Tibial nerve (tissue), 4 donors: ENCODE results near the gene CCDC184. TPM values are rescaled to one million over a fixed set of nuclear protein-coding genes. Genes with fewer than 3 reads are reported as not detected.
A peak's percentile ranks its signal among the peaks of the same experiment; 100 is the strongest.

Source experiments
- DNase-seq, 2 donors: peaks; one replicate each; pipeline ENCODE4 v3.0.0-alpha.2; 2019; ENCODE audit warnings: low spot score in 2 of 2
- H3K27ac ChIP-seq, 4 donors: fragments of 200-600 bp; sonication (generic) in 3 of 4; one replicate each; pipeline ENCODE4 v1.5.1; 2017 to 2019; ENCODE audit warnings: mild to moderate bottlenecking in 1 of 4
- H3K27me3 ChIP-seq, 2 donors: fragments of 200-600 bp; sonication (generic) in 1 of 2; one replicate each; pipeline versions ENCODE4 v1.5.1 to v1.6.0; 2017 to 2019
- H3K36me3 ChIP-seq, 3 donors: fragments of 200-600 bp; sonication (generic); one replicate each; pipeline ENCODE4 v1.5.1; 2018 to 2019
- H3K4me1 ChIP-seq, 4 donors: fragments of 200-600 bp; sonication (generic) in 3 of 4; one replicate each; pipeline ENCODE4 v1.5.1; 2017 to 2019
- H3K4me3 ChIP-seq, 4 donors: fragments of 200-600 bp; sonication (generic) in 3 of 4; one replicate each; pipeline ENCODE4 v1.5.1; 2017 to 2019; ENCODE audit warnings: mild to moderate bottlenecking in 1 of 4, moderate library complexity in 1 of 4
- H3K9me3 ChIP-seq, 4 donors: fragments of 200-600 bp; sonication (generic) in 3 of 4; one replicate each; pipeline ENCODE4 v1.5.1; 2017 to 2019
- EP300 ChIP-seq, 2 donors: sonication (generic); formaldehyde crosslinking; IDR thresholded peaks; one replicate each; pipeline ENCODE4 v1.6.1; 2017; ENCODE audit warnings: antibody characterized with exemption in 2 of 2, mild to moderate bottlenecking in 1 of 2
- POLR2A ChIP-seq, 2 donors: fragments of 450-650 bp; IDR thresholded peaks; one replicate each; pipeline ENCODE4 v1.6.1; 2017; ENCODE audit warnings: antibody characterized with exemption in 2 of 2, mild to moderate bottlenecking in 2 of 2, moderate library complexity in 2 of 2
- WGBS, 2 donors: methylation state at CpG; one replicate each; pipeline ENCODE4 v1.1.5; 2018; 5-methylcytosine and 5-hydroxymethylcytosine counted together
- total RNA-seq, 4 donors: library from RNA; depleted of rRNA; stranded (reverse); fragments of >200 nt; gene quantifications; one replicate each; pipeline ENCODE4 v1.1.0, GENCODE V29; 2016
- TF ChIP-seq, protein P1 (sequence below), 5 experiments: fragments of 200-600 bp in 3 of 5; fragments of 450-650 bp in 2 of 5; sonication (generic) in 3 of 5; IDR thresholded peaks; one replicate each; pipeline ENCODE4 v1.5.1; 2016 to 2019; ENCODE audit warnings: antibody characterized with exemption in 5 of 5, mild to moderate bottlenecking in 3 of 5, moderate library complexity in 2 of 5

The CCDC184 gene
- total RNA-seq, 4 donors from 2014 or later = 2.1 to 4.3 (median 2.9) TPM

DNA sequence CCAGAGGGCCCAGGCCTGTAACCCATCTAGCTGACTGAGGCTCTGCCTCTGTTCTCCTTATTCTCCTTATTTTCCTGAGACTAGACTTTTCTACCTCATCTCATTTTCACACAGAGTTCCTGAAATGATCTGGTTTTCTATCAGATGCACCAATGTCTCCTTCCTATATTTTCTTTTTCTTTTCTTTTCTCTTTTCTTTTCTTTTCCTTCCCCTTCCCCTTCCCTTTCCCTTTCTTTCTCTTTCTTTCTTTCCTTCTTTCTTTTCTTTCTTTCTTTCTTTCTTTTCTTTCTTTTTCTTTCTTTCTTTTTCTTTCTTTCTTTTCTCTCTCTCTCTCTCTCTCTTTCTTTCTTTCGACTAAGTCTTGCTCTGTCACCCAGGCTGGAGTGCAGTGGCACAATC, 3.0 kb upstream of the CCDC184 start:
- WGBS, 2 donors = 86 to 100% methylated on average over 1 of the region's 1 CpG
- TF ChIP-seq, protein P1, sequence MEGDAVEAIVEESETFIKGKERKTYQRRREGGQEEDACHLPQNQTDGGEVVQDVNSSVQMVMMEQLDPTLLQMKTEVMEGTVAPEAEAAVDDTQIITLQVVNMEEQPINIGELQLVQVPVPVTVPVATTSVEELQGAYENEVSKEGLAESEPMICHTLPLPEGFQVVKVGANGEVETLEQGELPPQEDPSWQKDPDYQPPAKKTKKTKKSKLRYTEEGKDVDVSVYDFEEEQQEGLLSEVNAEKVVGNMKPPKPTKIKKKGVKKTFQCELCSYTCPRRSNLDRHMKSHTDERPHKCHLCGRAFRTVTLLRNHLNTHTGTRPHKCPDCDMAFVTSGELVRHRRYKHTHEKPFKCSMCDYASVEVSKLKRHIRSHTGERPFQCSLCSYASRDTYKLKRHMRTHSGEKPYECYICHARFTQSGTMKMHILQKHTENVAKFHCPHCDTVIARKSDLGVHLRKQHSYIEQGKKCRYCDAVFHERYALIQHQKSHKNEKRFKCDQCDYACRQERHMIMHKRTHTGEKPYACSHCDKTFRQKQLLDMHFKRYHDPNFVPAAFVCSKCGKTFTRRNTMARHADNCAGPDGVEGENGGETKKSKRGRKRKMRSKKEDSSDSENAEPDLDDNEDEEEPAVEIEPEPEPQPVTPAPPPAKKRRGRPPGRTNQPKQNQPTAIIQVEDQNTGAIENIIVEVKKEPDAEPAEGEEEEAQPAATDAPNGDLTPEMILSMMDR (IDR thresholded peaks at IDR 0.05) = no peak

DNA sequence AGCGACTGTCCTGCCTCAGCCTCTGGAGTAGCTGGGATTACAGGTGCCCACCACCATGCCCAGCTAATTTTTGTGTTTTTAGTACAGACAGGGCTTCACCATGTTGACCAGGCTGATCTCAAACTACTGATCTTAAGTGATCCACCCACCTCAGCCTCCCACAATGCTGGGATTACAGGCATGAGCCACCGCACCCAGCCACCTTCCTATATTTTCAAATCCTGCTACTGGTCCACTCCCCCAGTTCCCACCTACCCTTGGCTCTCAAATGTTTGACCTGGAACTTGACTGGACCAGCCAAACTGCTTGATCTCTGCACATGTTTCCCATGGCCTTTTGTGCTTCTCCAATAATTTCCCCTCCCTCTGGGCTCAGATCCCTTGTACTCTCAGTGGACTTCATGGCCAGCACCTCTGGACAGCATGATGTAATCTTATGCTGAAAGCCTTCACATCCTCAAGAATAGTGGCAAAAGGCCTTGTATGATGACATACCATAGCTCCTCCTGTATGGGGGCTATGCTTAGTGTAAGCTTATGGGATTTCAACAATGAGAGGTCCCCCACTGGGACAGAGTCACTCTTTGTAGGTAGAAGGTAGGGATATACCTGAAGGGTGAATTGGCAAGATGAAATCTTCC, 2.5 kb upstream of the CCDC184 start:
- Histone ChIP-seq H3K4me1 (peaks cover 0 to 33% (median 4%) of the 10 kb centered on the region in 4 donors), H3K27ac (no peak overlapping the region), H3K9me3 (no peaks in the 10 kb centered on the region), H3K36me3 (no peaks in the 10 kb centered on the region), H3K4me3 (no peak overlapping the region), H3K27me3 (peaks cover 0 to 36% of the 10 kb centered on the region in 2 donors)
- TF ChIP-seq EP300 (IDR thresholded peaks at IDR 0.05) (no peak), POLR2A (IDR thresholded peaks at IDR 0.05) (no peak)
- TF ChIP-seq, protein P1 (IDR thresholded peaks at IDR 0.05) = no peak
- WGBS, 2 donors = 92 to 96% methylated on average over 2 of the region's 2 CpGs
- no peak for DNase-seq

More for the DNA sequence above, 3.0 kb upstream of the CCDC184 start:
- Histone ChIP-seq H3K27ac (no peak overlapping the region), H3K36me3 (no peaks in the 10 kb centered on the region), H3K27me3 (peaks cover 0 to 36% of the 10 kb centered on the region in 2 donors), H3K9me3 (no peaks in the 10 kb centered on the region), H3K4me3 (no peak overlapping the region), H3K4me1 (peaks cover 0 to 33% (median 4%) of the 10 kb centered on the region in 4 donors)
- DNase-seq = no peak

DNA sequence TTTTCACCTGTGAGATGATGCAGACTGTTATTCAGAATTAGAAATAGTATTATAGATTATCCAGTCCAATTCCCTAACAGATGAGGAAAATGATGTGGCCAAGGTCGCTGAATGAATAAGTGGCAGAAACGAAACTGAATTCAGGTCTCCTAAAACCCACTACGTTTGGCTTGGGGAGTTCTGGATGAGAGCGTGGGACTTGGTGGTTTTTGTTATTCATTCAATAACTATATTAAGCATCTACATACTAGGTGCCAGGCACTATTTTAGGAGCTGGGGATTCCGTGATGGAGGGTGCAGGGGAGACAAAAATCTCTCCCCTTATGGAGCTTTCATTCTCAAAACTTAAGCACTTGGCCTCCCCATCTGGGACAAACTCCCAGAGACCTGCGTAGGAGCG, 813 bp upstream of the CCDC184 start:
- DNase-seq = no peak
- TF ChIP-seq POLR2A (IDR thresholded peaks at IDR 0.05) = no peak
- TF ChIP-seq EP300 (IDR thresholded peaks at IDR 0.05) = no peak
- TF ChIP-seq, protein P1 (IDR thresholded peaks at IDR 0.05) = no peak
- H3K27ac ChIP-seq = peak overlapping the region; percentile 55 to 85 (median 66)
- H3K9me3 ChIP-seq = no peaks in the 10 kb centered on the region
- H3K4me1 ChIP-seq = peaks cover 0 to 36% (median 4%) of the 10 kb centered on the region in 4 donors
- H3K27me3 ChIP-seq = peaks cover 0 to 36% of the 10 kb centered on the region in 2 donors
- H3K4me3 ChIP-seq = peak overlapping the region; percentile 61 to 76 (median 68)
- no peaks in the 10 kb centered on the region for H3K36me3 ChIP-seq
- 3 to 10% methylated on average over 7 of the region's 7 CpGs for WGBS, 2 donors

DNA sequence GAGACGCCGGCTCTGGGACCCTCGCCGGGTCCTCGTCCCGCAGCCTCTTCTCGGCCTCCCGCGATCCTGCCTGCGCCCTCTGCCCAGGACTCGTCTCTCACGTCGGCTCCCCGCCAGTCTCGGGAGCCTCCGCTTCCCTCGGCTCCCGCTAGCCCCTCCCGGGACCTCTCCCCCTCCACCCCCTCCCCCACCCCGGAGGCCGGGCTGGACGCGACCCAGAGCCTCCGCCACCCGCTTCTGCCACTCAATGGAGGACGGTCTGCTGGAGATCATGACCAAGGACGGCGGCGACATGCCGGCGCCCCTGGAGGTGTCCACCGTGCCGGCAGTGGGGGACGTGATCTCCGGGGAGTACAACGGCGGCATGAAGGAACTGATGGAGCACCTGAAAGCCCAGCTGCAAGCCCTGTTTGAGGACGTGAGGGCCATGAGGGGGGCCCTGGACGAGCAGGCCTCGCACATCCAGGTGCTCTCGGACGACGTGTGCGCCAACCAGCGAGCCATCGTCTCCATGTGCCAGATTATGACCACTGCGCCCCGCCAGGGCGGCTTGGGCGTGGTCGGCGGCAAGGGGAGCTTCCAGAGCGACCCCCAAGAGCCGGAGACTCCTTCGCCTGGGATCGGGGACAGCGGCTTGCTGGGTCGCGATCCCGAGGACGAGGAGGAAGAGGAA, 568 bp downstream of the CCDC184 start:
- Histone ChIP-seq H3K9me3 (no peaks in the 10 kb centered on the region), H3K27me3 (peaks cover 0 to 36% of the 10 kb centered on the region in 2 donors), H3K4me3 (peak overlapping the region; percentile 61 to 76 (median 68)), H3K36me3 (no peaks in the 10 kb centered on the region), H3K4me1 (peaks cover 0 to 36% (median 4%) of the 10 kb centered on the region in 4 donors), H3K27ac (peak overlapping the region; percentile 55 to 85 (median 66))
- TF ChIP-seq, protein P1 (IDR thresholded peaks at IDR 0.05) = peak in 2 of 5 experiments; percentile 0 to 1
- TF ChIP-seq EP300 (IDR thresholded peaks at IDR 0.05) = no peak
- WGBS, 2 donors = 1 to 3% methylated on average over 26 to 38 of the region's 61 CpGs
- DNase-seq = no peak

DNA sequence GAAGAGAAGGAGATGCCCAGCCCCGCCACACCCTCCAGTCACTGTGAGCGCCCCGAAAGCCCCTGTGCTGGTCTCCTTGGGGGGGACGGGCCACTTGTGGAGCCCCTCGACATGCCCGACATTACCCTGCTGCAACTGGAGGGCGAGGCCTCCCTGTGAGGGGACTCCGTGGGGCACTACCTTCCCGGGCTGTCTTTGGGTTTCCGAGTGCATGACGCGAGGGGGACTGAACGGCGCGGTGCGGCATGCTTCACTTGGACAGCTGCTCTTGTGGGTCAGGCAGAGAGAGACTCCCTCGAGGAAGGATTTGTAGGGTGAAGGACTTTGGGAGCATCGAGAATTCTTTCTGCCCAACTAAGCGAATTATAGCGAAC, 1.1 kb downstream of the CCDC184 start:
- Histone ChIP-seq H3K9me3 (no peaks in the 10 kb centered on the region), H3K27me3 (peaks cover 0 to 36% of the 10 kb centered on the region in 2 donors), H3K4me3 (peak overlapping the region; percentile 61 to 76 (median 68)), H3K27ac (peak overlapping the region in 3 of 4 donors; percentile 55 to 85 (median 73)), H3K36me3 (no peaks in the 10 kb centered on the region), H3K4me1 (peaks cover 0 to 38% (median 4%) of the 10 kb centered on the region in 4 donors)
- no peak for DNase-seq
- TF ChIP-seq, protein P1 (IDR thresholded peaks at IDR 0.05) = no peak
- no peak for TF ChIP-seq POLR2A (IDR thresholded peaks at IDR 0.05)
- TF ChIP-seq EP300 (IDR thresholded peaks at IDR 0.05) = no peak
- 2% methylated on average over 7 to 17 of the region's 20 CpGs for WGBS, 2 donors
